ENCODE results near the gene DPY19L1. TPM values are rescaled to one million over a fixed set of nuclear protein-coding genes. Genes with fewer than 3 reads are reported as not detected.

The DPY19L1 gene
- total and polyA plus RNA-seq, 10 donors = 4.8 to 41.6 (median 28.3) TPM

- no peak for TF ChIP-seq POLR2A (IDR thresholded peaks at IDR 0.05)
- no peak for TF ChIP-seq CTCF (IDR thresholded peaks at IDR 0.05 in 8 of 11, conservative IDR thresholded peaks at IDR 0.05 in 3 of 11)
- no peak for TF ChIP-seq POLR2AphosphoS5 (IDR thresholded peaks at IDR 0.05)
- Histone ChIP-seq H3K27ac (no peak overlapping the region), H3K4me3 (no peak overlapping the region), H3K9me3 (no peaks in the 10 kb centered on the region), H3K4me1 (no peaks in the 10 kb centered on the region), H3K36me3 (peaks cover 0 to 67% (median 9%) of the 10 kb centered on the region in 6 donors), H3K27me3 (replicated peaks in 1 of 7) (no peaks in the 10 kb centered on the region)
- 88 to 100% (median 96%) methylated on average over 1 of the region's 1 CpG for WGBS, 5 donors
- intact Hi-C loops (cut with DNase I; ENCODE audit: low total_unique reads) = no loop called here
- no peak for DNase-seq
Observed at GRCh38 chr7:35015346-35015859, 21.9 kb downstream of the DPY19L1 start.

GRCh38 chr7:35012160-35012559 lies 25.1 kb downstream of the DPY19L1 start:
- no peak for DNase-seq
- Histone ChIP-seq H3K4me1 (no peaks in the 10 kb centered on the region), H3K4me3 (no peak overlapping the region), H3K27me3 (replicated peaks in 1 of 7) (no peaks in the 10 kb centered on the region), H3K9me3 (no peaks in the 10 kb centered on the region), H3K36me3 (peaks cover 0 to 71% (median 9%) of the 10 kb centered on the region in 6 donors), H3K27ac (no peak overlapping the region)
- 89 to 92% (median 92%) methylated on average over 3 of the region's 3 CpGs for WGBS, 5 donors
- intact Hi-C loops (cut with DNase I; ENCODE audit: low total_unique reads) = no loop called here
- no peak for TF ChIP-seq CTCF (IDR thresholded peaks at IDR 0.05 in 8 of 11, conservative IDR thresholded peaks at IDR 0.05 in 3 of 11)
- TF ChIP-seq POLR2AphosphoS5 (IDR thresholded peaks at IDR 0.05) = no peak
- no peak for TF ChIP-seq POLR2A (IDR thresholded peaks at IDR 0.05)

GRCh38 chr7:35011085-35011484 lies 26.2 kb downstream of the DPY19L1 start:
- no peaks in the 10 kb centered on the region for H3K27me3 ChIP-seq (replicated peaks in 1 of 7)
- WGBS, 5 donors = 90 to 98% (median 96%) methylated on average over 3 of the region's 3 CpGs
- intact Hi-C loops (cut with DNase I; ENCODE audit: low total_unique reads) = no loop called here
- no peak overlapping the region for H3K27ac ChIP-seq
- H3K36me3 ChIP-seq = peaks cover 0 to 61% (median 7%) of the 10 kb centered on the region in 6 donors
- no peak overlapping the region for H3K4me3 ChIP-seq
- TF ChIP-seq POLR2AphosphoS5 (IDR thresholded peaks at IDR 0.05) (no peak), CTCF (IDR thresholded peaks at IDR 0.05 in 8 of 11, conservative IDR thresholded peaks at IDR 0.05 in 3 of 11) (no peak), POLR2A (IDR thresholded peaks at IDR 0.05) (no peak)
- no peak for DNase-seq
- no peaks in the 10 kb centered on the region for H3K4me1 ChIP-seq
- no peaks in the 10 kb centered on the region for H3K9me3 ChIP-seq

- Histone ChIP-seq H3K27me3 (replicated peaks in 1 of 7) (no peaks in the 10 kb centered on the region), H3K27ac (no peak overlapping the region), H3K4me3 (no peak overlapping the region), H3K4me1 (no peaks in the 10 kb centered on the region), H3K36me3 (peaks cover 0 to 33% (median 7%) of the 10 kb centered on the region in 6 donors), H3K9me3 (no peaks in the 10 kb centered on the region)
- no peak for DNase-seq
- no peak for TF ChIP-seq POLR2AphosphoS5 (IDR thresholded peaks at IDR 0.05)
- TF ChIP-seq POLR2A (IDR thresholded peaks at IDR 0.05) = no peak
- no peak for TF ChIP-seq CTCF (IDR thresholded peaks at IDR 0.05 in 8 of 11, conservative IDR thresholded peaks at IDR 0.05 in 3 of 11)
- intact Hi-C loops (cut with DNase I; ENCODE audit: low total_unique reads) = no loop called here
Observed at GRCh38 chr7:35007768-35008167, 29.5 kb downstream of the DPY19L1 start.

Data from spleen (tissue), 11 donors.